HG02885 (cell line): ENCODE data around the gene ACADVL.
"Not testable (repeated sequence)": the region's sequence is repeated elsewhere in the genome, so short reads cannot be mapped to it uniquely, and the experiment has no call there.

Source experiments
- ATAC-seq: cut with Tn5 transposase; IDR thresholded peaks from one replicate; pipeline ENCODE4 v1.9.1; 2021; ENCODE audit warnings: mild to moderate bottlenecking; ENCODE audit not compliant: unreplicated experiment, poor library complexity

The ACADVL gene

DNA sequence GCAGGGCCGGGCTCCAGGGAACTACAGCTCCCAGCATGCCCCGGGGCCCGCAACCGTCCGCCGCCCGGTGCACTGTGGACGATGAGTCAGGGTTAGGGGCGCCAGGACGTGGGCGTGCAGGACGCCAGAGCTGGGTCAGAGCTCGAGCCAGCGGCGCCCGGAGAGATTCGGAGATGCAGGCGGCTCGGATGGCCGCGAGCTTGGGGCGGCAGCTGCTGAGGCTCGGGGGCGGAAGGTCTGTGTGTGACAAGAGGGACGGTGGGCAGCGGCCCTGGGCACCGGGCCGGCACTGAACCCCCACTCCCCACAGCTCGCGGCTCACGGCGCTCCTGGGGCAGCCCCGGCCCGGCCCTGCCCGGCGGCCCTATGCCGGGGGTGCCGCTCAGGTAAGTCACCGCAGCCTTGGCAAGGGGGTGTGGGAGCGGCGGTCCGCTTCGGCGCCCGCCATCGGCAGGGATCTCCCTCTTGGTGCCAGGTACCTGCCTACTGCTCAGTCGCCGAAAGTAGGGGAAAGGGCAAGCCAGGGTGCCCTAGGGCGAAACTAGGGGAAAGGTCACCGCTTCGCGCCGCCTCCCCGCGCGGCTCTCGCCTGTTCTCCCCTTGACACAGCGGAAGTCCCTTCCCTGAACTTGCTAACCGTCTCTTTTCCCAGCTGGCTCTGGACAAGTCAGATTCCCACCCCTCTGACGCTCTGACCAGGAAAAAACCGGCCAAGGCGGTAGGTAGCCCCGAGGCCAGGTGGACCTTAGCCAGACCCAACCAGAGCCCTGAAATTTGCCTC is at the start of gene ACADVL, which contains the start of gene DLG4:
Gene ACADVL (plus strand): TSS at position 127 of the 781 bp plus-strand sequence. CDS start 47 bp downstream, at position 174.
Gene DLG4 (minus strand): TSS at position 25 of the 781 bp plus-strand sequence.
- peak; percentile 67 for ATAC-seq

DNA sequence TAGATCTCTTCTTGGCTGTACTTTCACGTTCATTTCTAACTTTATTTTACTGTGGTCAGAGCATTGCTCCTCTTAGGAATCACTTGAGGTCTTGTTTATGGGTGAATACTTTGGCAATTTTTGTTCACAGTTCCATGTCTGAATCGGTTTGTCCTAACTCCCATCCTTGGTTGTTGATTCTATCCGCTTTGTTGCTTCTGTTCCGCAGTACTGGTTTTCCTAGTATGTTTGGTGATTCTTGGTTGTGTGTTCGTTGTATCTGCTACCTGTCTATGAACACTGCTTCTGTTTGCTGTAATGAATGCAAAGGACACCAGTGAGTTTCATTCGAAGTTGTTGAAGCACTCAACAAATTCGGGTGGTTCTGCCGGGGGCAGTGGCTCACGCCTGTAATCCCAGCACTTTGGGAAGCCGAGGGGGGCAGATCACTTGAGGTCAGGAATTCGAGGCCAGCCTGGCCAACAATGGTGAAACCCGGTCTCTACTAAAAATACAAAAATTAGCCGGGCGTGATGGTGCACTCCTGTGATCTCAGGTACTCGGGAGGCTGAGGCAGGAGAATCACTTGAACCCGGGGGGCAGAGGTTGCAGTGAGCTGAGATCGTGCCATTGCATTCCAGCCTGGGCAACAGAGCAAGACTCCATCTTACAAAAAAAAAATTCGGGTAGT is 47.1 kb upstream of the ACADVL start:
- not testable (repeated sequence) for ATAC-seq

DNA sequence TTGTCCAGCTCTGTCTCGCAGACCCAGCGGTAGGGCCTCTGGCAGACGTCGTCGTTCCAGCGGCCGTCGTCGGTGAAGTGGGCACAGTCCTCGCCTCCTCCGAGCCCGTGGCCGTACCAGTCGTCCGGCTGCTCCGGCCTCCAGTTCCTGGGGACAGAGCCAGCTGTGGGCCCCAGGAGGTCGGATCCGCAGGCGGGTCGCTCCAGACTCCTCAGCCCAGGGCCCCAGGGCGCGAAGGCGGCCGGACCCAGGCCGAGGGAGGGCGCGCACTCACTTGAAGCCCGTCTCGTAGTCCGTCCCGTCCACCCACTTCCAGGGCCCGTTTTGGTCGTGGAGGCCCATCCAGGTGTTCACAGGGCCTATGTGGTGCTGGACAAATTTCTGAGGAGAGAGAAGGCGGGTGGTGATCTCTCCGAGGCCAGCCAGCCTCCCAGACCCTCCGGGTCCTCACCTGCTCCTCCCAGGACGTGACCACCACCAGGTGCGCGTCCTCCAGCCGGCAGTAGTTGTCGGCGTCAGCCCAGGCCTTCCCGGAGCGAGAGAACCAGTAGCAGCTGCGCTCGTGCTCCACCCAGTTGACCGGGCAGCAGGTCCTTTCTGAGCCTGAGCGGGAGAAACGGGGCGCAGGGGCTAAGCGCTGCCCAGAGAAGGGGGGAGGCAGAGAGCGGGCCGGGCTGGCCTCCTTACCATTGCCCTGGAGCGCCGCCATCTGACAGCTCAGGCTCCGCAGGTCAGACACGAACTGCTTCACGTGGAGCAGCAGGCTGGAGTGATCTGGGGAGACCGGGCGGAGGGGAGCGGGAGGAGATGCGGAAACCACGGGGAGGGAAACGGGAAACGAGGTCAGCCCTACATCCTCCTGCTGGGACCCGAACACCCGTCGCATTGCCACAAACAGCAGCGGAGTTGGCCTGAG is 45.8 kb upstream of the ACADVL start:
- ATAC-seq = no peak

DNA sequence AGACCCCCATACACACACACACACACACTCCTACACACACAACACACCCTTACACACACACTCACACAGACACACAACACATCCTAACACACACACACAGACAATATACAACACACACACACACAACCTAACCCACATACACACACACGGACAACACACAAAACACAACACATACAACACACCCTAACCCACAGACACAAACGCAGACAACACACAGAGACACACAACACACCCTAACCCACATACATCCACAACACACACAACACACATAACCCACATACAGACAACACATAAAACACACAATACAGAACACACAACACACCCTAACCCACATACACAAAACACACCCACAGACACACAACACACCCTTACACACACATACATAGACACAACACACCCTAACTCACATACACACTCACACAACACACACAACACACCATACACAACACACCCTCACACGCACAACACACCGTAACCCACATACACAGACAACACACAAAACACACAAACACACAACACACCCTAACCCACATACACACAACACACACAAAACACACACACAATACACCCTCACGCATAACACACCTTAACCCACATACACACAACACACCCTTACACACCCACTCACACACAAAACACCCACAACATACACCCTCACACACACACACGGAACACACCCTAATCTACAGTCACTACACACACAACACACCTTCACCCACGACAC is 45.0 kb upstream of the ACADVL start:
- no peak for ATAC-seq

DNA sequence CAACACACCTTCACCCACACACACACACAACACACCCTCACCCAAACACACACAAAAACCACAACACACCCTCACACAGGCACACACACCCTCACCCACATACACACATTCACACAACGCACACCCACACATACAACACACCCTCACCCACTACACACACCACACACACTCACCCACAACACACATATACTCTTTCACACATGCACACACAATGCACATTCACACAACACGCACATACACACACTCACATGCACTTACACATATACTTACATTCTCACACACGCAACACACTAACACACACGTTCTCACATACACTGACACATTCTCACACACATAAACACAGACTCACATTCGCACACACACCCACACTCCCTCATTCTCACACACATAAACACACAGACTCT is 44.4 kb upstream of the ACADVL start:
- ATAC-seq = no peak

DNA sequence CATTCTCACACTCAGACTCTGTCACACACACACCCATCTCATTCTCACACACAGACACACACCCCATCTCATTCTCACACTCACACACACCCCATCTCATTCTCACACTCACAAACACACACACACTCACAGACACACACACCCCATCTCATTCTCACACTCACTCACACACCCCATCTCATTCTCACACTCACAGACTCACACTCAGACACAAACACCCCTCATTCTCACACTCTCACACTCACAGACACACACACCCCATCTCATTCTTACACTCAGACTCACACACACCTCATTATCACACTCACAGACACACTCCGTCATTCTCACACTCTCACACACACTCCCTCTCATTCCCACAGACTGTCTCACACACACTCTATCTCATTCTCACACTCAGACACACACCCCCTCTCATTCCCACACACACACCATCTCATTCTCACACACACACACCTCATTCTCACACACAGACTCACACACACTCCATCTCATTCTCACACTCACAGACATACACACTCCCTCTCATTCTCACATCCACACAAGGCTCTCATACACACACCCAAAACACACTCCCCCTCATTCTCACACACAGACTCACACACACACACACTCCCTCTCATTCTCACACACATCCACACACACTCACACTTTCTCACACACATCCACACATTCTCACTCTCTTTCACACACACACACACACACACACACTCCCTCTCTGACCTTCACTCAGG is 43.5 kb upstream of the ACADVL start:
- ATAC-seq = no peak

DNA sequence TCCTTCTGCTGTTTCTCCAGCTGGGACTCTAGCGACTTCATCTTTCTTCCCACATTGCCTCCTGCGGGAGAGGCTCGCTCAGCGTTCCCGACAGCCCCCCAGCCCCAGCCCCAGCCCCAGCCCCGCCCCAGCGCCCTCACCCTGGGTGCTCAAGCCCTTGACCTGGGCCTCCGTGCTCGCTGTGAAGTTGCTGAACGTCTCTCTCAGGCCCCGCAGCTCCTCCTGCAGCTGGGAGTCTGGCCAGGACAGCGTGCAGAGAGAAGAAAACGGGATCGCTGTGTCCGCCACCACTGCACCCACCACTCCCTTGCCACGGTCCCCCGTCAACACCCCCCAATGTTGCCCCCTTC is 42.9 kb upstream of the ACADVL start:
- ATAC-seq = no peak

DNA sequence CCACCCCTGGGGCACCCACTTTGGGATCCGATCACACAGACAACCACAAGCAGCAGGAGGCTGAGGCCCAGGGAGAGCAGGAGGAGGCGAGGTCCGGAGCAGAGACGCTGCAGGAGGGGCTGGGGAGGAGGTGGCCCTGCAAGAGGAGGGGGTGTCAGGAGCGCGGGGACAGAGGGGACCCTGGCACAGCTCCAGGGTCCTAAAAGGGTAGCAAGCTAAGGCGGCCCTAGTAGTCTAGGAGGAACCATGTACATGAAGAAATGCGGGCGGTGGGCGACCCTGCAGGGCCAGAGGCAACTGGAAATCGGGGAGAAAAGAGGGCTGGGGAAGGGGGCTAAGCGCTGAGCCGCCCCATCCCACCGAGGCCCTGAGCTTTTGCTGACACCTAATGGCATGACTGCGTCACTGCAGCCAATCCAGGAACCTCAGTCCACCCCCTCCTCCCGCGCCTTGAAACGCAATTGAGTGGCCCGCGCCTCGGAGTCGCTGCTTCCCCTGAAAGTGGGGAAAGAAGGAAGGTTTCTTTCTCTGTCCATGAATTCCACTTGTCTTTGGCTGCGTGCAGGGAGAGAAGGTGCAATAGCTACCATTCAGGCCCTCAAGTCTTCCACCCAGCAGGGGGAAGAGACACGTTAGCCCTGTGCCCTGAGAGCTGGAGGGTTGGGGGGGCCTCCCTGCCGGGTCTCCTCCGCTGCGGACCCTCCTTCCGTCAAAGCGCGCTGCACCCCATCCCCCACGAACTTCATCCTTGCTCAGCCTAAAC is 42.4 kb upstream of the ACADVL start:
- no peak for ATAC-seq

DNA sequence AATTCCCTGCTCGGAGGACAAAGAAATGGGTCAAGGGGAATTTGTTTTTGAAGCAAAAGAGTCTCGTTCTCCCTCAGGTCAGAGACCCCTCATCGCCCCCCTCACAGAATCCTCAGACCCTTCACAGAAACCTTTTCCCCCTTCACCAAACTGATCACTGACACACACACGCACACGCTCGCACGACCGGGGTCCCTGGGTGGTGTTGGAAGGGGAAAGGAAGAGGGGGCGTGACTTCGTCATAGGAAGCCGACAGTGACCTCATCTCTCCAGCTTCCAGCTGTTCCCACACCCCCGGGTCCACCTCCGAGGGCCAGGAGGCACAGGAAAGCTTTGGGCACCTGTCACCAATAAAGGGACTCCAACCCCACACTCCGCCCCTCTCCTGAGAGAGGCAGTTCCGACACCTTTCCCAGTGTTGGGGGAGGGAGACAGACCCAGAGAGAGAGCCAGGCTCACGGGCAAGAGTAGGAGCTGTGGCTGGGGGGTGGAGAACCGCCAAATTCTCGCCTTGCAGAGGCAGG is 41.7 kb upstream of the ACADVL start:
- no peak for ATAC-seq

DNA sequence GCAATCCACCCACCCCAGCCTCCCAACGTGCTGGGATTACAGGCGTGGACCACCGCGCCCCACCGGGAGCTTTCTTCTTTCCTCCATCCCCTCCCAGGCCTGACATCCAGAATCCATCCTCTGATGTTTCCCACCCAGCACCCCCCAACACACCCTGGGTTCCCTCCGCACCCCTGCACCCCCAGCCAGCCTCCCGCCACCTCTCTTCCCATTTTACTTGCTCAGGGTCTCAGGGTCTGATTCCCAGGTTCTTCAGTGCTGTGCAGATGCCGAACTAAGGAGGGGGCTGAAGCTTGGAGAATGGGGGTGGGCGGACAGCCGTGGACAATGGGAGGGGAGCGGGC is 40.8 kb upstream of the ACADVL start:
- no peak for ATAC-seq

DNA sequence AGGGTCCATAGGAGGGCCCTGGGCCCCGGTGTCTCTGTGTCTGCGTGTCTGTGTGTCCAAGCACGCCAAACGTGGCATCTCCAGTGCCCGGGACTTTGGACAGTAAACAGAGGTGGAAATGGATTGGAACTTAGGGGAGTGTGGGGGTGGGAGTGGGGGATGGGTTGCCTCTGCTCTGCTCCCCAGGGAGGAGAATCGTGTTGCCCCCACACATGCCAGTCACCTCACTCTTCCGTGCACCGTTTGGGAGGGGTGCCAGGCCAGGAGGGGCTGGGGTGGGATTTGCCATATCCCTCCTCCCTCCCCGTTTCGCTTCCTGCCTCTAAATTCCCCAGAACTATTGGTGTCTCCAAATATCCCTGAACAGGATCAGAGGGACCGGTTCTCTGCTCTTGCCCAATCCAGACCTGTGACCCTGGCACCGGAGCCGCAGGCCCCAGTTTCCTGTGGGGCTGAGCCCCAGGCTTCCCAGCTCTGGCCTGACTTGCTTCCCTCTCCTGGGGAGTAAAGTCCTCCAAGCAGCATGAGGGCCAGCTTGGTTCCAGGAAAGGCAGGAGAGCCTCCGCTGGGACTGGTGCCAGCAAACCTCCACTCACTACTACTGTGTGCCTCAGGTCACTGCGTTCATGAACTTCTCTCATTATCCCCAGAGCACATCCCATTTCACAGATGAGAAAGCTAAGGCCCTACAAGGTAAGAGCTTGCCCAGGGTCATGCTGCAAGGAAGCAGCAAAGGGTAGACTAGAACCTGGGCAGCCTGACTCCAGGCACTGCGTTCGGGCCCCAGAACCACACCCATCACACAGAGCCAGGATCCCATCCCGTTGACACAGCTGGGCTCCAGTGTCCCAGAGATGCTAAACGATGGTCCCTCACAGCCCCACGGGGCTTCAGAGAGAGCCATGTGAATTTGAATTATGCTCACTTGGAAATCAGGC is 40.2 kb upstream of the ACADVL start, which contains the start of gene ASGR1:
Gene ASGR1 (minus strand): TSS at position 54 of the 938 bp plus-strand sequence. CDS start 807 bp downstream, outside the sequence.
- no peak for ATAC-seq

DNA sequence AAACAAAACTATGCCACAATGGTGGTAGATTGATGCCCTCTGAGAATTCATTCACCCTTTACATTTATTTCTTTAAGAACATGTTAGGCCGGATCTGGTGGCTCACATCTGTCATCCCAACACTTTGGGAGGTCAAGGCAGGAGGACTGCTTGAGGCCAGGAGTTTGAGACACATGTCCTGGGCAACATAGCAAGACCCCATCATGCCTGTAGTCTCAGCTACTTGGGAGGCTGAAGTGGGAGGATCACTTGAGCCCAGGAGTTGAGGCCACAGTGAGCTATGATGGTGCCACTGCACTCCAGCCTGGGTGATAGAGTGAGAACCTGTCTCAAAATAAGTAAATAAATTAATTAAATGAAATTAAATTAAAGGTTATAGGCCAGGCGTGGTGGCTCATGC is 37.6 kb upstream of the ACADVL start:
- not testable (repeated sequence) for ATAC-seq

DNA sequence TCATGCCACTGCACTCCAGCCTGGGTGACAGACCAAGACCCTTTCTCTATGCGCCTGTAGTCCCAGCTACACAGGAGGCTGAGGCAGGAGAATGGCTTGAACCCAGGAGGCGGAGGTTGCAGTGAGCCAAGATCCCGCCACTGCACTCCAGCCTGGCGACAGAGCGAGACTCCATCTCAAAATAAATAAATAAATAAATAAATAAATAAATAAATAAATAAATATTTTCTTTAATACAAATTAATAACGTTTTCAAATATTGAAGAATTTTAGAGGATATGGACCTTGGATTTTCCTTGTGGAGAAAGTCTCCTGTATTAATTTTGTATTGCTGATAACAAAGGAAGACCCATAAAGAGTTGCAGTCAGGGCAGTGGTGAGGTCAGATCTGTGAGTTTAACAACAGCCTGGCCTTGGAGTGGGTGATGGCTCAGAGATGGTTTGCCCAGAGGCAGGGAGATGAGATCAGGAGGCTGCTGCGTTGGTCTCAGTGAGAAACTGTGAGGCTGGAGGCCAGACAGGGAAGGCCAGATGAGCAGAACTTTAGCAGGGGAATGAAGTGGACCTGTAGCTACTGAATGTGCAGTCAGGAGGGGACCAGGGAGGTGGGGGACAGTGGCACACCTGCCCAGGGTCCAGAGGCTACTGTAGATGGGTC is 36.2 kb upstream of the ACADVL start:
- ATAC-seq = no peak

DNA sequence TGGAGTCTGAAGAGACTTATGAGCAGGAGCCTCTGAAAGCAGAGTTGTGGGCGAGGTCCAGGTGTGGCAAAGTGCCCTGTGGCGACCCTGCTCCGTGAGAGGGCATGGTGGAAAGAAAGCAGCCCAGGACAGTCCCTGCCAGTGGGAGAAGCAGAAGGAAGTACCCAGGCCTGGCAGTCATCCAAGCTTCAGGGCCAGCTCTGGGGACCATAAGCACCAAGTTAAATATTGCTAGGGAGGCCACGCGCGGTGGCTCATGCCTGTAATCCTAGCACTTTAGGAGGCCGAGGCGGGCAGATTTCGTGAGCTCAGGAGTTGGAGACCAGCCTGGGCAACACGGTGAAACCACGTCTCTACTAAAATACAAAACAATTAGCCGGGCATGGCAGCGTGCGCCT is 35.6 kb upstream of the ACADVL start:
- ATAC-seq = no peak

DNA sequence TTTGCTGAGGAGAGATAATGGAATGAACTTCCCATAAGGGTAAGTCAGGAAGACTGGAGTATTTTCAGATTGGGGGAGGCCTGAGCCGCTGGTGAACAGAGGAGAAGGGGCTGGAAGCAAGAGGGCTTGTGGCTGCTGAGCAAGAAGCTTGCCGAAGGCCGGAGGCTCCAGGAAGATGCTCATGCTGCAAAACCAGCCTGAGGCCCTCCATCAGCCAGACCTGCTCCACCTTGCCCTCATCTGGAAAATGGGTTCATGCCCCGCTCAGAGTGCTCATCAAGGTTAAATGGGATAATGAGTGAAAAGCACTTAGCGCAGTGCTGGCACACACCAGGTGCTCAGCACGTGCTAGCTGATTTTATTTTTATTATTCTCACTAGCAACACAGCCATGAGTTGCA is 35.1 kb upstream of the ACADVL start:
- no peak for ATAC-seq

DNA sequence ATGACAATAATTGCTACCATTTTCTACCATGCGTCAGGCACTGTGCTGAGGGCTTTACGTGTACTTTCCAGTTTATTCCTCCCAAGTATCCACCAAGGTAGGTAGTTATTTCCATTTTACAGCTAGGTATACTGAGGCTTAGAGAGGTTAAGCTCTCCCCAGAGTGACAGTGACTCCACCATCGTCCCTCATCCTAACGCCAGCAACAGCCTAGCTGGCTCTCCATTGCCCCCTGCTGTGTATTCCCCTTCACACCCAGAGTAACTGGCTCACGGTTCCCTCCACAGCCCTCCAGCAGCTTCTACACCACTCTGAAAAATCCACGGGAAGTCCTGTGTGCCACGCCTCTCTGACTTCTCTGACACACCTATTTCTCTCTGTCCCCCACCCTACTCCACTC is 33.5 kb upstream of the ACADVL start:
- ATAC-seq = no peak
